ENCODE results near the gene ASB18.

GRCh38 chr2:236162031-236162845, 102.0 kb downstream of the ASB18 start:
- no peak for TF ChIP-seq CTCF (conservative IDR thresholded peaks at IDR 0.05)
- TF ChIP-seq EZH2 (IDR thresholded peaks at IDR 0.05; ENCODE audit: low read depth), result no peak
